ENCODE data around the gene POR. TPM values are rescaled to one million over a fixed set of nuclear protein-coding genes. Genes with fewer than 3 reads are reported as not detected.

POR gene
- total RNA-seq, 2 donors from 2014 or later: 76.3 to 88.8 TPM

Small RNAs within 50 kb of the gene (microRNA-seq; reads per million reads assigned to microRNA genes)
- gene MIR4651 (ENCODE audit: borderline microRNAs expressed in 2 of 2): 0 reads per million in 2 donors

Other genes with a start within 250 kb of the POR start
- gene HIP1, start 176.2 kb upstream of the POR start, total RNA-seq: 10 to 100 TPM; 27.0 to 29.2 TPM
- gene CCL26, start 142.9 kb upstream of the POR start, total RNA-seq: under 1 TPM; 0.97 to 1.00 TPM
- gene CCL24, start 101.3 kb upstream of the POR start, total RNA-seq: not detected
- 10 to 100 TPM; 28.9 to 30.8 TPM for gene RHBDD2, start 36.1 kb upstream of the POR start, total RNA-seq
- gene TMEM120A, start 79.4 kb downstream of the POR start, total RNA-seq: 10 to 100 TPM; 54.2 to 55.3 TPM
- gene STYXL1, start 132.8 kb downstream of the POR start, total RNA-seq: 10 to 100 TPM in 1 of 2 donors, 1 to 10 TPM in 1; 4.8 to 22.6 TPM
- gene MDH2, start 133.0 kb downstream of the POR start, total RNA-seq: 10 to 100 TPM; 94.5 to 94.9 TPM